Suppressor macrophage treated with lipopolysaccharide for 4 hours (primary cell): ENCODE measurements around the gene MYOD1.

Experiments
- DNase-seq: peaks from one replicate; pipeline ENCODE4 v3.0.0-alpha.2; 2020

Gene MYOD1

GRCh38 chr11:17735818-17736578 lies 16.6 kb downstream of the MYOD1 start:
- no peak for DNase-seq

- DNase-seq: no peak
Measured at GRCh38 chr11:17736579-17736893, 17.2 kb downstream of the MYOD1 start.

DNA sequence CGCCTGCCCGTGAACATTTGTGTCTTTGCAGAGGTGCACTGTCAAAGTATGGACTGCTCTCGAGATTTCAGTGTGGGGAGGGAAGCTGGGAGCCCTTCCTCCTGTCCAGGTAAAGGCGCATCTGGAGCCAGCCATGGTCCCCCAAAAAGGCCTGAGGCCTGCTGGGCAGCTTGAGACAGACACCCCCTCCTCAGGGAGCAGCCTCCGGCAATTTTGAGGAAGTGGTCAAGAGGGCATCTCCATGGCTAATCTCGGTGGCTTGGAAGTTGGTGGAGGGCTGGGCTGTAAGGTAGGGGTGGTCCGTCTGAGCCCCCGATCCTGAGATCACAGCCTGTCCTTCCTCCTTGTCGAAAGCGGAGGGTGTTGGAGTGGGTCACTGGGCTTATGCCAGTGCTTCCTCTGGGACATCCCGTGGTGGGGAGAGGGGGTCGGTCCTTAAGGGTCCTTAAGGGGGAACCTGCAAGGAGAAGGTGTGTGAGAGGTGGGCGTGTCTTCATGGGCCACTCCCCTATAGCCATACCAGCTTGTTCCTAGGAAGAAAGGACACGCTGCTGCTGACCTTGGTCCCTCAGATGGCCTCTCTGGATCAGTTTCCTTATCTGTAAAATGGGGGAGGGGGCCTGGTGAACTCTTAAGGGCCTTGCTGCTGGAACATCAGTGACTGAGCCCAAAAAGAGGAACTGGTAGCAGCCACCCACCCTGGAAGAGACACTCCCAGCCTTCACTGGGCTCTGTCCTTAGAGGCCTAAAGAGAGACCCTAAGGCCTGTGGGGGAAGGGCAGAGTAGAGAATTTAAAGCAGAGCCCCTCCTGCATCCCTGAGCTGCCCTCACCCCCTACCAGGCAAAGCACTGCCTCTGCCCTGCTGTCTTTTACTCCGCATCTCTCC lies 17.8 kb downstream of the MYOD1 start:
- no peak for DNase-seq

DNA sequence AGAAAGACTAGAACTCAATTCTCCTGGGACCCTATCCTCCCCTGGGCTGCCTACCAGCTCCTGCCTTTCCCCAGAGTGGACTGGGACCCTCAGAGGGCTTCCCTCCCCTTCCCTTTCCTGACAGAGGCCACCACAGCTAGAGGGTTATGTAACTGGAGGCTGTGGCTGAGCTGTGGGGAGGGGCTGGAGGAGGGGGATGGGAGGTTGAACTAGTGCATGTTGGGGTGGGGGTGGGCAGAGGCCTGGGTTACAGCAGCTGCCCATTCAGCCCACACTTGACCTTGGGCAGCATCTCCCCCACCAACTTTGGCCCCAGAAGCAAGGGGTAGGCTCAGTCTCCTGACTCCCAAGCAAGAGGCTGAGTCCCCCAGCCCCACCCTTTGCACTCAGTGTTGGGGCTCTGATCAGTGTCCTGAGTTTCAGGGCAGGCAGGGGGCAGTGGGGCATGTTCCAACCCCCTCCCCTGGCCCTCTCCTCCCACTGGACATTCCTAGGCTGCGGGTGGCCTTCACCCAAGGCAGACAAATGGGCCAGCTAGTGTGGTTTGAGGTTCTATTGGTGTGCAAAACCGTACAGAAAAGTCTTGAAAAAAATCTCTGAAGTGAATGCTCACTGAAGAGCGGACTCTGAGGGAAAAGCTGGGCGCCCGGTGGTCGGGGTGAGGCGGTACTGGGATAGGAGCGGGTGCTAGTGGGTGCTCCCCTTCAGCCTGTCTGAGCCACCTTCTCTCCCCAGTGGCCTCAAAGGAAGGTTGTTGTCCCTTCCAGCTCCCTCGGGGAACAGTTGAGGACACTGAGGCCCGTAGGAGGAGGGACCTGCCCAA lies 19.0 kb downstream of the MYOD1 start:
- DNase-seq: no peak

DNA sequence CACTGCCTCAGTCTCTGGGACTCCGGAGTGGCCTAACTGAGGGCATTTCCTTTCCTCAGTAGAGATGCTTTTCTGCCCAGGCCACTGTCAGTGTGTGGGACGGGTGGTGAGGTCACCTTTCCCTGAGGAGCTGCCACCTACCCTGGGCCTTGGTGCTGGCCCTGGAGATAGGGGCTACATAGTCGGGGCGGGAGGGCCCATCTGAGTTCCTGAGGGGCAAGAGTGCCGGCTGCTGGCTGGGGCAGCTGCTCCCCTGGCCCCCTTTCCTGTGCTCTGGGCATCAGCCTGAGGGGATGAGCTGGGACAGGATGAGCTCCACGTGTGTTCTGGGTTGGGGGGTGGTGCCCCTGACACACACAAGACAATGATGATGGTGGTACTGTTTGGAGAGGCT lies 20.6 kb downstream of the MYOD1 start:
- DNase-seq: no peak

DNA sequence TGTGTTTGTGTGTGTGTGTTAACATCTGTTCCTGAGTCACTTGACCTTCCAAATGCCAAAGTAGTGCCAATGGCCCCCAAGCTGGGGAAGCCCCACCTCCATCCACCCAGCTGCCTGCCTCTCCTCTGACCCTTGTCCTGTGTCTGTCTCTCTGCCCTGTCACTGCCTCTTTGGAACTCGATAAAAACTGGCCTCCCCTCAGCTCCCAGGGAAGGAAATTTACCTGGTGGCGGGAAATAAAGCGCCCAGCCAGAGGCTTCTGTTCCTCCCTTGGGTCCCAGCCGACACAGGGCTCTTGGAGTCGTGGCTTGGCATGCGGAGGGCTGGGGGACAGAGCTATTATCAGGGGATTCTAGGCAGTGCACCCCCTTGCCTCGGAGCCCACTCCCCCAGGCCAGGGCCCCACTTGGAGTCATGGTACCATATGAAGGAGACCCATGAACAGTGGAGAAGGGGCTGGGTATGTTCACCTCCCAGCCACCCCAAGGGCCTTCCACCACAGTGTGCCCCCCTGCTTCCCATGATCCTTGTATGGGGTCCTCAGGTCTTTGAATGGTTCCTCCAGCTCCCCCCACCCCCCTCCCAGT lies 21.4 kb downstream of the MYOD1 start:
- DNase-seq: no peak

GRCh38 chr11:17741487-17741886 lies 22.1 kb downstream of the MYOD1 start:
- no peak for DNase-seq

DNA sequence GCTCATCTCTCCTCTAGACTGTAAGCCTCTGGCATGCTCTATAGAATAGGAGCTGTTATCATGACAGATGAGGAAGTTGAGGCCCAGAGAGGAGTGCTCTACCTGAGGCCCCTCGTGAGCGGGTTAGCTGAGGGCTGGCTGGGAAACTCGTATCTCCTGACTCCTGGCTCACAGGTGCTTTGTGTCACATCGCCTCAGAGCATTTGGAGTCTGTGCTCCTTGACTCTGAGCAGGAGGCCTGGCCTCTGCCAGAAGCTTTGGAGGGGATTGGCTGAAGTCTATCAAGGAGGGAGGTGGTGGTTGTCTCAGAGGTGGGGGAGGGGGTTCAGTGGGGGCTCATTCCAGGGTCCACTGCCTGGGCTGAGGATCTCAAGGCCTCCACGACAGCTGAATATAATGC lies 22.6 kb downstream of the MYOD1 start:
- DNase-seq: no peak

DNA sequence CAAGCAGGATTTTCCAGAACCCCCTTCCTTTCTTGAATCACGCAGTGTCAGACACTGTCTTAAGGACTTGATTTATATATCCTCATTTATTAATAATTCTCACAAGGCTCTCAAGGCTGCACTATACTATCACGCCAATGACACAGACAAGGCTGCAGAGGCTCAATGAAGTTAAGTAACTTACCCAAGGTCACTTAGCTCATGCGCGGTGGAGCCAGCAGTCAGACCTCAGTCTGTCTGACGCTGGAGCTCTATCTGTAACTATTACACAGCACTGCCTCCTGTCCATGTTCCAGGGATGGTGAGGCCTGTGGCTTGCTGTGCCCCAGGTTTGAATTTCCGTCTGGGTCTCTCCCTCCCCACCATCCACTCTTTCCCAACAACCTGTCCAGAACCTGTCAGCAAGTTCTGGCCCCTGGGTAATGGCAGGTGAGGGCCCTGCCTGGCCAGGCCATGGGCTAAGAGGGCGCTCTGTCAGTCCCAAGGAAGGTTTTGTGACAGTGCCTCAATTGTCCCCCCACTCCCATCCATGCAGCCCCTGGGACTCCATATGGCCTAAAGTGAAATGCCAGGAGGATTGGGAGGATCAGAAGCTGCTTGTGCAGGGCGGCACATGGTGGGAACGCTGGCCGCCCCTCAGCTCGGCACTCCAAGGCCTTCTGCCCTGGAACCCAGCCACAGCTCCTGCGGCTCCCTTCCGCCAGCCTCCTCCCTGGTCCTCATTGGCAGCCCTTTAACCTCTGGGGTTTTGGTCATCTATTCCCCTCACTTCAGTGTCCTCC lies 23.8 kb downstream of the MYOD1 start:
- DNase-seq: no peak

GRCh38 chr11:17743808-17744119 lies 24.4 kb downstream of the MYOD1 start:
- no peak for DNase-seq

DNA sequence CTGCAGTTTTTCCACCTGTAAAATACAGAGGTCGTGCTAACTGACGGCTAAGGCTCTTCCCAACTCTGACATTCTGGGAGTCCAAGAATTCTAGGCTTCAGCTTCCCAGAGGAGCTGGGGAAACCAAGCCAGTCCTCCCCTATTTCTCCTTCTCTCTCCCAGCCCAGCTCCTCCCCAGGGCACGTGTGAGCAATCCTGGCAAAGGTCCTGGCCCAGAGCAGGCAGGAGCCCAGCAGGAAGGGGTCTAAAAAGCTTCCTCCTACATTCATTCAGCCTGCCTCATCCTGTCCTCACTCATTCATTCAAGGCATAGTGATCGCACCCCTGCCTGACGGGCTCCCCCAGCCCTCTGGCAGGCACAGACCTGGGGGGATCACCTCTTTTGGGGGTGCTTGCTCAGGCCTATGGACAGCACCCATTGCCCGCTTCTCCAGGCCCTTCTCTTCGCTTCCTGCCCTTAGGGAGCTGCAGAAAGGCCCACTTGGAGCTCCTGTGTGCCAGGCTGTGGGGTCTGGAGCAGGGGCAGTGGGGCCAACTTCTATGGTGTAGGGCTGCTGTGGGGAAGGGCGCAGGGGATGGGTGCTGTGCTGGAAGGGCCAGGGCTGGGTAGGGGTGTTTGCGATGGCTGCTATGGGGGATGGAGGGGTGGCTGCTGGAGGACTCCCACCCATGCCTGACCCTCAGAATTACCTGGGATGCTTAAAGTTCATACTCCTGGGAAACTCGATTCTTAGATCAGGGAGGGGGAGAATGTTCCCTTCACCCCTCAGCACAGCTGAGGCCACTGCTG lies 25.0 kb downstream of the MYOD1 start:
- no peak for DNase-seq

GRCh38 chr11:17745023-17745772 lies 25.8 kb downstream of the MYOD1 start:
- no peak for DNase-seq

DNA sequence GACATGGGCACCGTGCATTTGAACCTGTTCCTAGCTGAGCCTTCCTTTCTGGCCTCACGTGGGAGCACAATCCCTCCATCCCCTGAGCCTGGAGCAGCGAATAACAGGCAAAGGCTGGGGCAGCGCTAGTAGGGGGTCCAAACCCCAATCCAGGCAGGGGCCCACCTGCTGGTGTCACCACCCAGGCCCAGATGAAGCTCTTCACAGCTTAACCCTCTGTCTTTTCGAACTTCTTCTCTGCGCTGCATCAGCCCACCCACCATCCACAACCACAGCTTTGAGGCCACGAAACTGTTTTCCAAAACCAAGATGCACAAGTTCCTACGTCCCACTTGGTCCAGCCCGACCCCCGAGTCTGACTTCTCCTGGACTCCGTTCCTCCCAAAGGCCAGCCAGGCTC lies 26.7 kb downstream of the MYOD1 start:
- no peak for DNase-seq

- DNase-seq: no peak
Measured at GRCh38 chr11:17747131-17747955, 28.0 kb downstream of the MYOD1 start.

DNA sequence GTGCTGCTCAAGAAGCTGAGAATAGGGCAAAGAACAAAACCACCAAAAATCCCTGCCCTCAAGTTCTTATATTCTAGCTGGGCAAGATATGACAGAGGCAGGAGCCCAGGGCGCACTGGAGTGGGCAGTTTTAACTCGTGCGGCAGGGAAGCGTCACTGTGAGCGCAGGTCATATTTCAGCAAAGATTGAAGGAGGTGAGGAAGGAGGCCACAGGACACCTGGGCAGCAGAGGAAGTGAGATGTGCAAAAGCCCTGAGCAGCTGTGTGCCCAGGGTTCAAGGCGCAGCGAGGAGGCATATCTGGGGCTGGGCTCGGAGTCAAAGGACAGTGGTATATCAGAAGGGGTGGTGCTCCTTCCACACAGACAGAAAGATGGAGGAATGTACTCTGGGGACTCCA lies 28.7 kb downstream of the MYOD1 start:
- DNase-seq: no peak

DNA sequence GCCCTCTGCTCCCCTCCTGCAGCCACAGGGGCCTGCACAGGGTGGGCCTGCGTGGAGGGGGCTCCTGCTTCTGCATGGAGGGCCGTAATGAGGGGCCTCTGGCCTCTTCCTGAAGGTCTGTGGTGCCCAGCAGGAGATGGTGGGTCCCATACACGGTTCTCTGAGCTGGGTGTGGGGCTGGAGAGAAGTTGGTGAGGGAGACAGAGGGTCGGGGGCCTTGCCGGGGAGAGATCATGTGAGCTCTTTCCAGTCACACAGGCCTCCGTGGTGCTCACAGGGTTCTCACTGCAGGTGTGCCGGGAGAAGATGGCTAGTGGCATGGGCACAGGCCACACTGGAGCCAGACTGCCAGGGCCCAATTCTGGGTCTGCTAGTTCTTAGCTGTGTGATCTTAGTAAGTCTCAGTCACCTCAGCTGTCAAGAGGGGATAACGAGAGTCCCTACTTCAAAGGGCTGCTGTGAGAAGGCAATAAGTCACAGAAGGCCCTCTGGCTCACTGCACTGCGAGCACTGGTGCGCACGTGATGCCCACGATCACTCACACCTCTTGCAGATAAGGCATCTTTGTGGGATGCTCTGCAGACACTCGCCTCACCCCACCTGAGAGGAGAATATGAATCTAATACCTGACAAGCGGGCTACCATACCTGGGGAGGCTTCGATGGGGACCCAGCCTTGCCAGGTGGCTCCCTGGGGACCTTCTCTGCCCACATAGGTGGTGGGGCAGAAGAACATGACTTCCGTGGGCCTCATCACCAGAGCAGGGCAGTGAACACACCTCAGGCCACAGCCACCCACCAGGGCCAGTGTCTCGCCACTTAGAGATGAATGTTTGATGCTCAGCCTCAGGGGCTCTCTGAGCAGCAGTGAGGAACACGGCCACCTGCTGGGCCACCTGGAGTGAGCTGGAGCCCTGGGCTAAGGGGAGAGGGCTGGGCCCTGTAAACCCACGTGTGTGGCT lies 29.7 kb downstream of the MYOD1 start:
- DNase-seq: no peak

DNA sequence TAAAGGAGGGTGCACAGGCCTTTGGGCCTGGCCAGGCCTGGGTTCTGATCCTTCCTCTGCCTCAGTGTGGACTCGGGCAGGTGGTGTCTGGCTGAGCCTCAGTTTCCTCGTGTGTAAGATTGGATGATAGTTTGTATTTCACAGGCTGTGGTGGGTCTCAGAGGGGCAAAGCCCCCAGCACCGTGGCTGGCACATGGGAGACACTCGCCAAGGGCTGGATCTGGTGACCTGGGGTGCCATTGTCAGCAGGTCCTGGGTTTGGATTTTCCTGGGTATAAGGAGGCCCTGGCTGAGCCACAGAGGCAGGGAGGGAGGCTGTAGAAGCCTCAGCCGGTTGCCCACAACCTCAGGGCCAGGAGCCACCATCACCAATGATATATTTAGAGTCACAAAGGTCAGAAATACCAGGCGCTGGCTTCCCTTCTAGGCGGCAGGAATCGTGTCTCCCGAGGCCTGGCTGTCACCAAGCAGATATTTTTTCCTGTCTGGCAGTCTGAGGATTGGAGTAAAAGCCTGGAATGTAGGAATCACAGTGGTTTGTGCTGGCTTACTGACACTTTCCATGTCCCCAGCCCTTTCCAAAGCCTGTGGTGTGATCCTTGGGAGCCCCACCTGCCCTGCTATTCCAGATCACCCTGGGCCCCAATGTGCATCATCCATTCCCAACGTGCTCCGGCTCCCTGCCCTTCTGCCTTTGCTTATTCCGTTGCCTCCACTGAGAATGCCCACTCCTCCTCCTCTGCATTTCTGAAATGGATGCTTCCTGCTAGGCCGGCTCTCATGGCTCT lies 30.8 kb downstream of the MYOD1 start:
- no peak for DNase-seq

- DNase-seq: no peak
Measured at GRCh38 chr11:17750801-17751165, 31.4 kb downstream of the MYOD1 start.
